Kidney tubule cell (primary cell): ENCODE data around the gene SLC25A21.
"Not testable (repeated sequence)": the region's sequence is repeated elsewhere in the genome, so short reads cannot be mapped to it uniquely, and the experiment has no call there.

Experiments used
- DNase-seq: peaks from one replicate; pipeline ENCODE4 v3.0.0-alpha.2; 2018; ENCODE audit warnings: low spot score

SLC25A21 gene

DNA sequence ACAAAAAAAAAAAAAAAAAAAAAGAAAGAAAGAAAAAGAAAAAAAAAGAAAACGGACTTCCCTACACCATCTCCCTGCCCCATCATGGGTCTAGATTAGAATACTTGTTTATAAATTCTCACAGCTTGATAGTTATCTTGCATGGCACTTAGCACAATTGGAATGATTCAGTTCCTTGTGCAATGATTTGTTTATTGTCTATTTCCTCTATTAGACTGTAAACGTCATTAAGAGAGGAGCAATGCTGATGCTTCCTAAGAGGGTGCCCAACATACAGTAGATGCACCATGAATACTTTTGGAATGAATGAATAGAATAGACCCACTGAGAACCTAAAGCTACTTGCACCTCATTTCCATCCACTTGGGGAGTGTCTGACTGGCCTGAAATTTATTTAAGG, 469.9 kb downstream of the SLC25A21 start:
- no peak for DNase-seq

DNA sequence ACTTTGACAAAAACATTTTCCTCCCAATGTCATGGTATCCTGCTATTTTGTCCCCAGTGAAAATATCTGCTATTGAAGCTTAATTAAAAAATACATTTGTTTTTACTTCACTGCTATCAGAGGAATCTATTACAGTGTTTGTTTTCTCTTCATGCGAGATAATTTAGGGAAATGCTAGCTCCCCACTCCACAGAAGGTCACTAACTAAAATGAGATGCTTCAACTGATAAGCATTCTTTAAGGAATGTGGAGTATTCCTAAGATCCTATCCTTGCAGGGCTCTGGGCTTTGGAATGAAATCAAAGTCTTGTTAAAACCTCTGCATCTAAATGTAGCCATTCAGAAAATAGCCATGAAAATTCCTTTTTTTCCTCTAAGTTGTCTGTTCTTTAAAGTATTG, 471.3 kb downstream of the SLC25A21 start:
- DNase-seq = no peak

DNA sequence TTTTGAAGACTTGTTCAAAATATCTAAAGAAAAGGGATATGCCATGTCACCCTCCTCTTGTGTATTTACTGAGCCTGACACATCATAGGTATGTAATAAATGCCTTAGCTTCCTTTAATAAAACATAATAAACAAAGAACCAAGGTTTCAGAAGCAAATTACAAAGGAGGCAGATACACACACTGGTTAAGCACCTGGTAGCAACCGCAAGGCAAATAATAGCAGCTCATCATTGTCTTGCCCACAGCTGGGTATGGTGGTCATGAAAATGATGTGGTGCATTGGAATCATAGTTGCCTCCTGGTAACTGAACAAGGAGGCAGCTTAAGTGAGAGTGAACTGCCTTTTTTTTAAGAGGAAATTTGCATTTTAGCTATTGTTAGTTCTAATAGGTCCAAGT, 471.8 kb downstream of the SLC25A21 start:
- no peak for DNase-seq

DNA sequence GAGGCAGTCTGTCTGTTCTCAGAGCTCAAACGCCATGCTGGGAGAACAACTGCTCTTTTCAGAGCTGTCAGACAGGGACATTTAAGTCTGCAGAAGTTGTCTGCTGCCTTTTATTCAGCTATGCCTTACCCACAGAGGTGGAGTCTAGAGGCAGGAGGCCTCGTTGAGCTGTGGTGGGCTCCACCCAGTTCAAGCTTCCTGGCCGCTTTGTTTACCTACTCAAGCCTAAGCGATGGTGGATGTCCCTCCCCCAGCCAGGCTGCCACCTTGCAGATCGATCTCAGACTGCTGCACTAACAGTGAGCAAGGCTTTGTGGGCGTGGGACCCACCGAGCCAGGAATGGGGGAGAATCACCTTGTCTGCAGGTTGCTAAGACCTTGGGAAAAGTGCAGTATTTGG, 473.0 kb downstream of the SLC25A21 start:
- not testable (repeated sequence) for DNase-seq

DNA sequence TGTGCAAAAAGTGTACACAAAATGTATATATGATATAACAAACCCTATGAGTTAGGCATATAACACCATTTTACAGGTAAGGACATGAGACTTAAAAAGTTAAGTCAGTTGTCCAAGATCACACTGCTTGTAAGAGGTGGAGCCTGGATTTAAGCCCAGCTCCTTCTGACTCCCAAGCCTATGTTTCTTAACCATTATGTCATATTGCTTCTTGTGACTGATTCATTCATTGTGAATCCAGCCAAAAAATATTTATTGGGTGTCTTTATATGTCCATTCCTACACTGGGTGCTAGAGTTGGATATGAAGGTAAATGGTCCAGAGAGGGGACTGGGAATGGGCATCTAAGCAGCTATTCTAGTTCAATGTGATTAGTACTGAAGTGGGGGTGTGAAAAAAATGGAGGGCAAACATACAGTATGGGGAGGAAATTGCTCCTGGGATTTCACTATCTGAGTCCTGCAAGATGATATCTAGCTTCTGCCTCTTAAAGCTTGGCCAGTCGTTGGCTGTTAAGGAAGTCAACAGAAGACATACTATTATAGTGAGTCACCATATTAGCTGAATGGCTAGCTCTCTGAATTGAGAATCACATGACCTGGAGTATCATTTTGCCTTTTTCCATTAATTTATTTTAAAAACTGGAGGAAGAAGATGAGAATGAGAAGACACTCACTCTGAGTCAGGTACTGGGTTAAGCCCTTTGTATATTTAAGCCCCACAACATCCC, 481.9 kb downstream of the SLC25A21 start:
- peak; percentile 63 for DNase-seq

DNA sequence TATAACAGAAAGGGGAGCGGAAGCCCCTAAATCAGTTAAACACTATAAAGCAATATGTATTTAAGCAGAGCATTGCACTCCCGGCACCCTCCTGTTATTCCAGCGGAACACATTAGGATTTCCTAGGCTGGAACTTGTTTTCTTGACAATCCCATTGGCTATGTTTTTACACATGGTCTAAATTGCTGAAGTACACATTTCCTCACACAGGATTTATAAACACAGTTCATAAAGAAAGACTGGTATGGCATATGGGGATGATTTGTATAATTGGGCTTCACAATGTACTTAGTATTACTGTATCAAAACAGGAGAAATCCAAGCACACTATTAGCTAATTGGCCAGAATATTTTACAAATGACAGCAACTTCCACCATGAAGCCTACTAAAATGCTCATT, 487.5 kb downstream of the SLC25A21 start:
- no peak for DNase-seq

DNA sequence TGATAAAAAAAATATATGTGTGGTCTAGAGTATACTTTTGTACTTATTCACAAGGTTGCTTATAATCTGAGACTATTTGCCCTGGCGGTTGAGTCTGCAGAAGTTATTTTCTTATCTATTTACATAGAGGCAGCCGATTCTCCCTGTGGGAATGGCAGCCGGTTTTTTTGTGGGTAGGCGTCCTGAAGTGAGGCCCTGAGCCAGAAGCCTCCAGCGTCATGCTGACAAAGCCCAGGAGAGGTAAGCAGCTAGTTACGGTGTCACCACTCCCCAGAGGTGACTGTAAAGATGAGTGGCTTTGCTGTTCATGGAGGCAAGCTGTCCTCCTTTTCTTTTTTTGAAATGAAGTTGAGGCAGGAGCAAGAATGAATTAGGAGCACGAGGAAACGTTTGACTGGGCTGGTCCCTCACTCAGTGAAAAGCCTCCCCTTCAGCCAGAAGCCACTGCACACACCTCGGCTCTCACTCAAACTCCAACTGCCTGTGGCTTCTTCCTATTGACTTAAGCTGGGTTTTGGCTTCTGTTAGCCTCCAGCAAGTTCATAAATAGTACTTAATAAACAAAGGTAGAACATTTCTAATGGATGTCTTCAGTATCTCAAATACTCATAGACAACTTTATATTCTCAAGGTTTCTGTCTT, 489.2 kb downstream of the SLC25A21 start:
- no peak for DNase-seq

DNA sequence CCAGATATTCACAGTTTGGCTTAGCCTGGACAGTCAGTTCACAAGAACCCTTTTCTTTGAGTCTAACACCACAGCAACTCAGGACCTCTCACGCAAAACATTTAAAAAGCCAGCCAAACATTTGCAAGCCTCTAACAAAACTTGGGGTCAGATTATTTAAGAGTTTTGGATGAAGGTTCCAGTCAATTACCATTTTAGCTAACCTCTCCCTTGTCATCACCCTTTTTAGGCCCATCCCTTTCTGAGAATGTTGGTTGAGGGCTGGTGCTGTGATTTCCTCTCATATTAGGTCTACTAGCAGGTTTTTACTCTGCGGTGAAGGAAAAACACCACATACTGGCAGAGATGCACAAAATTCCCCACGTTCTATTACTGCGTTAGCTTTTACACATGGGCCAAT, 490.1 kb downstream of the SLC25A21 start:
- no peak for DNase-seq

DNA sequence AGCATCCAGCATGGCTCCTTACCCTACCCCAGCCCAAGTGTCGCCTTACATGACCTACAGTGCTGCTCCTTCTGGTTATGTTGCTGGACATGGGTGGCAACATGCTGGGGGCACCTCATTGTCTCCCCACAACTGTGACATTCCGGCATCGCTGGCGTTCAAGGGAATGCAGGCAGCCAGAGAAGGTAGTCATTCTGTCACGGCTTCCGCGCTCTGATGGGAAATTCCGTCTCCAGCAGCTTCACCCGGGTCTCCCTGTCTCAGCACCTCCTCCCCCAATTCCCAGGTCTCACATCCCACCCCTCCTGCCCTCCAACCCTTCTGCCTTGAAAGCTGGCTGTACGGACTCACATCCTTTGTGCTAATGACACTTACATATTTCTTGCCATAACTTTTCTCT, 496.2 kb downstream of the SLC25A21 start:
- no peak for DNase-seq

DNA sequence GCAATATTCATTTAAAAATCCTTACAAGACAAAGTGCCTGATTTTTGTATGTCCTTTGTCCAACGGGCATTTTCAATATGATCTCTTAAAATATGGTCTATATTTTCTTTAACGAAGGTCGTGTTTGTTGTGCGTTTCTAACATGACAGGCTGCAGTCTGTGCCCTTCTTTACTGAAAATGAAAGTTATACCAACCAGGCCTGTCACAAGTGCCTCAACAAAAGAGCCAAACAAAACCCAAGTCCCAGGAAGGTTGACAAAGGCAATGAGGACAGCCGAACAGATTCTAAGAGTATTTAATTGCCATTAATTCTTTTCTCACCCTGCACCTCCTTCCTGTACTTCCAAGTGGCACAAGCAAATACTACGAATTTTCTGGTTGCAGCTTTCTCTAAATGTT, 496.8 kb downstream of the SLC25A21 start:
- DNase-seq = no peak

DNA sequence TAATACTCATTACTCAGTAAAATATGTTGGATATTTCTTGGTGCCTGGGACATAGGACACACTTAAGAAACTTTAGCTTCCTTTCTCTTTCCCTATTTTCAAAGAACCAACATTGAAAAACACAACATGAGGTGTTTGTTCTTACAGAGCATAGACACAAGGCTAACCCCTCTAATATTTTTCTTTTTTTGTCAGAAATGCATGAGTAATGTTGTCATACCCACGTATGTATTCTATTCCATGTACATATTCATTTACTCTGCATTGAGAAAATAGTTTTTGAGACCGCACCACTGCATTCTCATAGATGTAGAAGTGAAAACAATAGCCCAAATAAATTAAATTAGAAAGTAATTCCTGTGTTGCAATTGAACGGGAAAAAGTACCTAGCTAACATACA, 497.7 kb downstream of the SLC25A21 start:
- DNase-seq = no peak

DNA sequence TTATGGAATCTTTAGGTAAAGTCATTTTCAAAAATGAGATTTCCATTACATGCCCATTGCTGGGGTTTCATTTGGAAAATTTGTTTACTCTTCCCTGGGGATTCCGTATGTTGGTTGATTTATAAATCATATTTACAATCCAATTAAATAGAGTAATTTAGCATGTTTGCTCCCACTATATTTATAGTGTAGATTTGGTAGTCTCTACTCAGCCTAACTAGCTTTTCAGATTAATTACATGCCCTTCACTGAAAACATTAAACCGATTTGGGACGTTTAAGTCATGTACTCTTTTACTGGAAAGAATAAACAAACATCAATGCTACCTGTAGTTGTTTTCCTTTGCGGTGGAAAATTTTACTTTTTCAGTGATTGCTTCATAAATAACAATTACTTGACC, 500.3 kb downstream of the SLC25A21 start:
- no peak for DNase-seq

DNA sequence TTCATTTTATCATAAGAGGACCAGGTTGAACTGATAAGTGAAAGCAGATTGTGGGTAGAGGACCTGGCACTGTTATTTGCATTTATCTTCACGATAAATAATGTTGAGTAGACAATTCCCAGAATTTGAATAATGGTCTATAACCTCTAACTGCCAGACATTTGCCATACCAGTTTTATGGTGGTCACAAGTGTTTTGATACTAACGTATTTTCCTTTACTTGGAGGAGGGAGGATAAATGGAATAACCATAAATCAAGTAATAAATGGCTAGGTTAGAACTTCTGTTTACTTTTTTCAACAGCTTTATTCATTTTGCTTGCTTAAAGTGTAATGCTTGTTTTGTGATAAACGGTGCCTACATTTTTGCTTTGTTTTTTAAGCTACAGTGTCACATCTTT, 501.3 kb downstream of the SLC25A21 start:
- DNase-seq = no peak

DNA sequence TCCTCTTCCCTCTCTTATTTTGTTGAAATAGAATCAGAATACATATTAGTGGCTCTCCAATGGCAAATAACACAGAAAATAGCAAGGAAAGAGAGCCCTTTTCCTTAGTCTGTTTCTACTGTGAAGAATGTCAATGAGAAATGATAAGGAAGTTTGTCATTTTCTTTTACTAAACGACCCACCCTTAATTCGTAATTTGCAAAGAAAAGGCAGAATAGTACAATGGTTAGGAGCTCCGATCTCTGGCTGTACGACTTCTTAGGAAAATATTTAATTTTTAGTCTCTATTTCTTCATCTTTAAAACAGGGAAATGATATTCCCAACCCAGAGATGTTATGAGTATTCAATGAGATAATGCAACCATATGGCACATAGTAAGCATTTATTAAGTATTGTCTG, 504.7 kb downstream of the SLC25A21 start:
- DNase-seq = no peak

DNA sequence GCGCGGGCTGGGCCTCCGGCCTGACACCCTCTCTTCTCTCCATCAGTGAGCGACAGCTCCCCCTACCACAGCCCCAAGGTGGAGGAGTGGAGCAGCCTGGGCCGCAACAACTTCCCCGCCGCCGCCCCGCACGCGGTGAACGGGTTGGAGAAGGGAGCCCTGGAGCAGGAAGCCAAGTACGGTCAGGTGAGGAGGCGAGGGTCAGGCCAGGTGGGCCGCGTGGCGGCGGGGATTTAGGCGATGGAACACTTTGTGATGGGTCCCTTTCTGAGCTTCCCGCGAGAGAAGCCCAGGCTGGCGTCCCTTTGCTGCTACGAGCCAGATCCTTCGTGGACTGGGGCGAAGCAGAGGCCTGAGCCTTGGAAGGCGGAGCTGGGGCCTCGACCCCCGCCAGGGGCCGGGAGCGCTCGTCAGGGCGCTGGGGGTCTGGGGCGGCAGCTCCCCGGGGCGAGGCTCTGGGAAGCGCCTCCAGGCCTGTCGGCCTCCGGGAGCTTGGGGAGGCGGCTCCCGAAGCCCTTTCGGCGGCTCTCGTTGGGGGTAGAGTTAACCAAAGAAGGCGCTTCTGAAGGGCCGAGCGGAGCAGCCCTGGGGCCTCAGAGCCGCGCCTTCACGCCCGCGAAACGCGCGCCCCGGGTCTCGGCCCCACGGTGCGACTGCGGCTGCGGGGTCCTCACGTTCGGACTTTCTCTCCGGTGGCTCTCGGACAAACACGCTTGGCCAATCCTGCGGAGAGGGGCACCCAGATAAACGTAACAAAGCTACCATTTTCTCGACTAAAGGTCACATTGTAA, 505.8 kb downstream of the SLC25A21 start:
- no peak for DNase-seq

DNA sequence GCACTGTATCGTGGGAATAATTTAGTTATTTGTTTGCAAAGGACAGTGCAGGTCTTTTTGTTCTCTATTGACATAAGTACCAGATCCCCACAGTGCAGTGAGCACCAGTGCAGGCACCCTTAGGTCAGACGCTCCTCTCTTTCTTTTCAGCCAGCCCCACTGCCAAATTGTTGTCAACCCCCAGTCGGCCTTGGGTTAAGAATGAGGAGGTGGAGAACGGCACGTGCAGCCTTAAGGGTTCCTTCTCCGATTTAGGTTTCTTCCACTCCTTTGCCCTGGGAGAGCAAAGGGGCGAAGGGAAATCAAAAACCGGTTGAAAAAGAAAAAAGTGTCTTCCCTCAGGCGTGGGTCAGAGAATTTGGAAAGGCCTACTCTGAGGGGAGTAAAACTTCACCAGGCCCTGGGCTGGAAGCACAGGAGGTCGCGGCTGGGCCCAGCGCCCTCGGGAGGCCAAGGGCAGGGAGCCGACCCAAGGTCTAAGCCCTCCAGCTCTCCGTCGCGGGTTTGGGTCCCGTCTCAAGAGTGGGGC, 506.5 kb downstream of the SLC25A21 start:
- no peak for DNase-seq

DNA sequence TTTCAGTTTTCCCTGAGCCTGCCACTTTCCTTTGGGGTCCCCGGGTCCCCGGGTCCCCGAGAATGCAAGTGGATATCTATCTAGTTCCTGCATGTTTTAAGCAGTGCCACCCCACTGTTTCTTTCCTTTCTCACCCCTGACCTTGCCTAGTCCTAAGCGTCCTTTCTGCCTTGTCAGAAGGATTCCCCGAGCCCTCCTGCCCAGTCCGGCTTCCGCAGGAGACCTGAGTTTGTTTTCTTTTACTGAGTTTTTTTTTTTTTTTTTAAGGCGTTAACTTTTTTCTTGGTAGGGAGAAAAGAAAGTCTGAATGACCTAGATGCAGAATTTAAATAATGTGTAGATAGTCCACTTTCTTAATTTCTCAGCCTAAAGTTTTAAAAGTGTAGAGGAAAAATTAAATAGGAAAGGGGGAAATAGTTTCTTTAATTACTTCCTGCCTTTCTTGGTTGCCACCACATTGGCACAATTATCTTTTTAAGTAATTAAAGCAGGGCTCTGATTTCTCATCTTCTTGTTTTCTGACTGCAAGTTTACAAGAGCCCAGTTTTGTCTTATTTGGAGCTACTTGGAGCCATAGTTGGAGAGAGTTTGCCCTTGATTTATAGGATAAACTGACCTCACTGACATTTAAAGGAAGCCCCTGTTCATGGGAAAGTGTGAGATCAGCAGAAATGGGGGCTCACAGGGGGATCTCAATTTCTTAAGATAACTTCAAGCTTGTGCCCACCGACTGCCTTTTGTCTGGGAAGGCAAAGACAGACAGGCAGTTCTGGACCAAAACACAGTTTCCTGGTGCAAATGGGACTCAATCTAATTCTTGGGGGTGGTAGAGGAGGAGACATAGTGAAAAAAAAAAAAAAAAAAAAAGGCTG, 507.8 kb downstream of the SLC25A21 start:
- no peak for DNase-seq

DNA sequence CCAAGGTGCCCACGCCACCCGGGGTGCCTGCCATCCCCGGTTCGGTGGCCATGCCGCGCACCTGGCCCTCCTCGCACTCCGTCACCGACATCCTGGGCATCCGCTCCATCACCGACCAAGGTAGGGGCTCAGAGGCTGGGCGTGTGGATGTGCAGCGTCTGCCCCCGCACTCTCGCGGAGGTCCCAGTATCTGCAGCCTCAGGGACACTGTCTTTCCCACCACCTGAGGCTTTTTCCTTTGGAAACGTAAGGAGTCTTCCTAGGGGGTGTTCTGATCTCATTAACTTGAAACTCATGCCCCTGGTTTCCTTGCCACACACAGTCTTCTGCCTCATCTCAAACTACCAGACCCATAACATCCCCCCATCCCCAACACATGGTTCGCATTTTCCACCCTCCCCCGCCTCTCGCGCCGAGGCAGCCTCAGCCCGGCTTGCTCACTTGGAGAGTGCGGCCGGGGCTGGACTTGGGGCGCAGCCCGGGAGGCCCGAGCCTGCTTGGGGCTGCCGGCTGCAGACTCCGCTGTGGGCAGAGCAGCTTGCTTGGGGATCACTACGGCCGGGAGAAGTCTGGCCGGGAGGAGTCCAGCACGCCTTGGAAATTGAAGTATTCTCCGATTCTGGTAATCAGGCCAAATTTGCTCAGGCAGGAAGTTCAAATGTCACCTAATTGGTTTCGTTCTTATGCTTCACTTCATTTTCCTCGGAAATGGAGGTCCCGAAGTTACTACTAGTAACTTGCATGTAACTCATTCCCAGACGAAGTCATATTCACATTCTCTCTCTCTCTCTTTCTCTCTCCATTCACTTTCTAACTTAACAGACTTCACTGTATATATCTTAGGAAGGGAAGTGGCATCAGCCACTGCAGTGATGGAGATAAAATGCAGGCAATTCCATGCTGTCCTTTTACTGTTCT, 508.7 kb downstream of the SLC25A21 start:
- DNase-seq = peak; percentile 12

DNA sequence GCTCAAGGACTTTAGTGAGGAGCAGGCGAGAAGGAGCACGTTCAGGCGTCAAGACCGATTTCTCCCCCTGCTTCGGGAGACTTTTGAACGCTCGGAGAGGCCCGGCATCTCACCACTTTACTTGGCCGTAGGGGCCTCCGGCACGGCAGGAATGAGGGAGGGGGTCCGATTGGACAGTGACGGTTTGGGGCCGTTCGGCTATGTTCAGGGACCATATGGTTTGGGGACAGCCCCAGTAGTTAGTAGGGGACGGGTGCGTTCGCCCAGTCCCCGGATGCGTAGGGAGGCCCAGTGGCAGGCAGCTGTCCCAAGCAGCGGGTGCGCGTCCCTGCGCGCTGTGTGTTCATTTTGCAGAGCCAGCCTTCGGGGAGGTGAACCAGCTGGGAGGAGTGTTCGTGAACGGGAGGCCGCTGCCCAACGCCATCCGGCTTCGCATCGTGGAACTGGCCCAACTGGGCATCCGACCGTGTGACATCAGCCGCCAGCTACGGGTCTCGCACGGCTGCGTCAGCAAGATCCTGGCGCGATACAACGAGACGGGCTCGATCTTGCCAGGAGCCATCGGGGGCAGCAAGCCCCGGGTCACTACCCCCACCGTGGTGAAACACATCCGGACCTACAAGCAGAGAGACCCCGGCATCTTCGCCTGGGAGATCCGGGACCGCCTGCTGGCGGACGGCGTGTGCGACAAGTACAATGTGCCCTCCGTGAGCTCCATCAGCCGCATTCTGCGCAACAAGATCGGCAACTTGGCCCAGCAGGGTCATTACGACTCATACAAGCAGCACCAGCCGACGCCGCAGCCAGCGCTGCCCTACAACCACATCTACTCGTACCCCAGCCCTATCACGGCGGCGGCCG, 509.6 kb downstream of the SLC25A21 start:
- DNase-seq = peak; percentile 46

DNA sequence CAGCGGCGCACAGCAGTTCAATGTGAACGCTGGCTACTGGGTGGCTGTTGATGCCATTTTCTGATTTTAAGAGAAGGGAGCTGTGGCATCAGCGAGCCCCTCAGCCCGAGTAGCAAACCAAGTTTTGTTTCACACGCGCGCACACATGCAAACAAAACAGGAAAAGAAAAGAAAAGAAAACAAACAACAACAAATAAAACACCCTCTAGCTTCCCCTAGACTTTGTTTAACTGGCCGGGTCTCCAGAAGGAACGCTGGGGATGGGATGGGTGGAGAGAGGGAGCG, 510.2 kb downstream of the SLC25A21 start:
- DNase-seq = no peak
